GM03348 (cell line): ENCODE results near the gene ZNF473.

Experiments
- DNase-seq: peaks from one replicate; pipeline ENCODE4 v3.0.0; 2012; ENCODE audit warnings: low spot score

Gene ZNF473

GRCh38 chr19:50025794-50026549 is at the start of gene ZNF473:
TSS of gene ZNF473 (plus strand) at chr19:50026005. CDS start at chr19:50031083, 5,078 bp downstream.
- peak; percentile 92 for DNase-seq

- no peak for DNase-seq
These were observed 49.3 kb upstream of the ZNF473 start for GRCh38 chr19:49976496-49976895.

- no peak for DNase-seq
These were observed 48.7 kb upstream of the ZNF473 start for GRCh38 chr19:49977076-49977475.

- no peak for DNase-seq
These were observed 47.9 kb upstream of the ZNF473 start for GRCh38 chr19:49977881-49978280.

GRCh38 chr19:49978324-49978723 is 47.5 kb upstream of the ZNF473 start:
- no peak for DNase-seq

- no peak for DNase-seq
These were observed 43.9 kb upstream of the ZNF473 start for GRCh38 chr19:49981603-49982593.

- peak; percentile 73 for DNase-seq
These were observed 42.1 kb upstream of the ZNF473 start for GRCh38 chr19:49983645-49984229.

GRCh38 chr19:49984491-49984890 is 41.3 kb upstream of the ZNF473 start:
- DNase-seq: no peak

GRCh38 chr19:49985871-49986270 is 39.9 kb upstream of the ZNF473 start:
- DNase-seq: no peak

GRCh38 chr19:49986354-49986753 is 39.5 kb upstream of the ZNF473 start:
- no peak for DNase-seq

GRCh38 chr19:49987159-49987698 is 38.6 kb upstream of the ZNF473 start:
- DNase-seq: peak; percentile 84

GRCh38 chr19:49988007-49988406 is 37.8 kb upstream of the ZNF473 start:
- no peak for DNase-seq

- DNase-seq: peak; percentile 35
These were observed 37.4 kb upstream of the ZNF473 start for GRCh38 chr19:49988433-49988832.

- peak; percentile 39 for DNase-seq
These were observed 28.1 kb upstream of the ZNF473 start for GRCh38 chr19:49997709-49998108.

- DNase-seq: no peak
These were observed 26.3 kb upstream of the ZNF473 start for GRCh38 chr19:49999371-50000010.

- no peak for DNase-seq
These were observed 25.6 kb upstream of the ZNF473 start for GRCh38 chr19:50000038-50000840.

- DNase-seq: no peak
These were observed 24.8 kb upstream of the ZNF473 start for GRCh38 chr19:50000841-50001557.

- no peak for DNase-seq
These were observed 24.0 kb upstream of the ZNF473 start for GRCh38 chr19:50001775-50002174.

- DNase-seq: no peak
These were observed 23.3 kb upstream of the ZNF473 start for GRCh38 chr19:50002386-50002960.

- no peak for DNase-seq
These were observed 22.5 kb upstream of the ZNF473 start for GRCh38 chr19:50003254-50003788.
